HepG2 (cell line): ENCODE data around the gene PDE4C. TPM values are rescaled to one million over a fixed set of nuclear protein-coding genes. Genes with fewer than 3 reads are reported as not detected.

Source experiments
- ATAC-seq: fragments of 200-7000 bp; cut with Tn5 transposase; 3 replicates; pipeline ENCODE4 v1.9.1; 2020; ENCODE audit warnings: mild to moderate bottlenecking, moderate library complexity
- BruUV-seq: library from RNA; stranded (reverse); fragments of 400-500 nt; replicated peaks from 2 replicates; lab custom pipeline; 2021; lab: Mats Ljungman, UMichigan
- CTCF ChIA-PET: fragments of 300-600 bp; formaldehyde crosslinking; extraction: SDS; loops from one replicate; lab custom pipeline; 2021; ENCODE audit warnings: low total read pairs, inconsistent platforms, low intra/inter-chr PET ratio; lab: Yijun Ruan, JAX
- POLR2A ChIA-PET: fragments of 350-600 bp; sonication (Branson Sonifier 250); formaldehyde crosslinking; loops from one replicate; lab custom pipeline; 2020; ENCODE audit warnings: antibody characterized with exemption, inconsistent platforms; lab: Yijun Ruan, JAX
- DNase-seq: peaks from one replicate; pipeline ENCODE4 v3.0.0-alpha.2; 2015; ENCODE audit warnings: low spot score
- FAIRE-seq: peaks from 3 replicates; lab custom pipeline; 2011; peaks lifted over from hg19 to GRCh38; lab: Jason Lieb, UNC
- H2AFZ ChIP-seq: one replicate; pipeline ENCODE4 v1.6.1; 2011; ENCODE audit warnings: low read length, inconsistent platforms
- H3K27ac ChIP-seq: fragments of 300-600 bp; 3 replicates; pipeline ENCODE4 v1.8.0; 2011; ENCODE audit warnings: mixed run types, mild to moderate bottlenecking, mixed read lengths, low read length, inconsistent platforms; ENCODE audit not compliant: insufficient read depth; ENCODE audit errors: extremely low read length
- H3K27me3 ChIP-seq, 2 experiments: fragments of 200-600 bp in 1 of 2; 2 replicates in 1 of 2; 3 replicates in 1 of 2; pipeline versions ENCODE4 v1.6.0 to v1.8.0; 2011; ENCODE audit warnings: low read length in 2 of 2, mild to moderate bottlenecking in 2 of 2, moderate library complexity in 2 of 2, inconsistent platforms in 1 of 2; ENCODE audit not compliant: insufficient read depth in 2 of 2, control insufficient read depth in 1 of 2
- H3K36me3 ChIP-seq, 2 experiments: fragments of 200-600 bp in 1 of 2; replicated peaks in 1 of 2; 2 replicates in 1 of 2; 3 replicates in 1 of 2; pipeline versions ENCODE4 v1.5.1 to v1.8.0; 2011; ENCODE audit warnings: low read length in 2 of 2, inconsistent platforms in 1 of 2; ENCODE audit not compliant: insufficient read depth in 2 of 2, control insufficient read depth in 1 of 2
- H3K4me1 ChIP-seq: 2 replicates; pipeline ENCODE4 v1.5.1; 2012; ENCODE audit warnings: low read length, inconsistent platforms; ENCODE audit not compliant: insufficient read depth
- H3K4me2 ChIP-seq: 2 replicates; pipeline ENCODE4 v1.6.0; 2011; ENCODE audit warnings: low read depth, low read length, inconsistent platforms
- H3K4me3 ChIP-seq, 3 experiments: fragments of 200-600 bp in 1 of 3; sonication (generic), shearing (Covaris generic) in 1 of 3; replicated peaks in 1 of 3; 2 replicates each; pipeline ENCODE4 v1.5.1; 2011 to 2016; ENCODE audit warnings: low read length in 3 of 3, inconsistent platforms in 2 of 3, low read depth in 2 of 3, mild to moderate bottlenecking in 2 of 3, control low read depth in 1 of 3, mixed read lengths in 1 of 3; ENCODE audit not compliant: insufficient read depth in 1 of 3
- H3K79me2 ChIP-seq: one replicate; pipeline ENCODE4 v1.6.1; 2011; ENCODE audit warnings: low read length, inconsistent platforms; ENCODE audit not compliant: insufficient read depth
- H3K9ac ChIP-seq: 2 replicates; pipeline ENCODE4 v1.6.0; 2011; ENCODE audit warnings: mild to moderate bottlenecking, low read depth, low read length, inconsistent platforms; ENCODE audit not compliant: insufficient read depth
- H3K9me3 ChIP-seq: 2 replicates; pipeline ENCODE4 v1.5.1; 2012; ENCODE audit warnings: mild to moderate bottlenecking, low read length
- H4K20me1 ChIP-seq: 2 replicates; pipeline ENCODE4 v1.6.0; 2011; ENCODE audit warnings: inconsistent platforms, mild to moderate bottlenecking, low read length, moderate library complexity; ENCODE audit not compliant: insufficient read depth
- TARDBP ChIP-seq: sonication (generic); formaldehyde crosslinking; IDR thresholded peaks from 2 replicates; pipeline ENCODE4 v1.8.0; 2022; ENCODE audit warnings: mild to moderate bottlenecking, missing genetic modification reagents
- THAP9 ChIP-seq: sonication (generic); formaldehyde crosslinking; IDR thresholded peaks from 2 replicates; pipeline ENCODE4; 2020; ENCODE audit warnings: missing genetic modification reagents, mild to moderate bottlenecking, borderline replicate concordance
- ZFP36 ChIP-seq: fragments of 150-350 bp; IDR thresholded peaks from 2 replicates; pipeline ENCODE4 v1.6.1; 2018; ENCODE audit warnings: borderline replicate concordance, low read length, low read depth; ENCODE audit not compliant: partially characterized antibody
- ZGPAT ChIP-seq: IDR thresholded peaks from 2 replicates; pipeline ENCODE4 v1.6.1; 2016; ENCODE audit warnings: mild to moderate bottlenecking
- ZNF280B ChIP-seq: sonication (generic); formaldehyde crosslinking; IDR thresholded peaks from 2 replicates; pipeline ENCODE4 v1.5.0; 2020; ENCODE audit warnings: missing genetic modification reagents, mild to moderate bottlenecking, borderline replicate concordance
- WGBS: methylation state at CpG from one replicate; pipeline ENCODE4 v1.1.6; 2017; ENCODE audit warnings: low lambda C conversion rate; 5-methylcytosine and 5-hydroxymethylcytosine counted together
- in situ Hi-C: cut with HindIII; loops from 2 replicates; pipeline ENCODE4 v1.10.0; 2017; ENCODE audit warnings: low pct_unique_long_range_greater_than_20kb; ENCODE audit not compliant: extremely low pct_ligation_motif_present
- intact Hi-C: fragments of 100-400 bp; cut with micrococcal nuclease; formaldehyde crosslinking; loops from one replicate; pipeline ENCODE4 v1.10.0; 2022; ENCODE audit not compliant: unreplicated experiment
- polyA plus RNA-seq, 8 experiments: library from polyadenylated mRNA; depleted of rRNA in 3 of 8; stranded (reverse) in 7 of 8; unstranded in 1 of 8; fragments of >200 nt; fragmentation: Illumina TruSeq in 4 of 8; extraction: Trizol in 4 of 8; gene quantifications; 2 replicates each; pipeline versions ENCODE4 v1.2.1 to v1.2.3, GENCODE V29; 2011 to 2016; ENCODE audit warnings: low read depth in 4 of 8, missing spikeins in 1 of 8, mixed read lengths in 1 of 8; ENCODE audit not compliant: insufficient read depth in 1 of 8
- total RNA-seq, 5 experiments: library from RNA; depleted of rRNA; stranded (reverse); fragments of >200 nt; fragmentation: Illumina TruSeq; extraction: Trizol; gene quantifications; 2 replicates each; pipeline ENCODE4 v1.2.3, GENCODE V29; 2016; ENCODE audit warnings: low read depth in 1 of 5

Gene PDE4C
- total and polyA plus RNA-seq, 2 of the 13 experiments (the other 11 are each of a cell fraction or from before 2014, with no cell fraction given) = 1.4 to 14.0 TPM

GRCh38 chr19:18269070-18269723 lies 43.0 kb upstream of the PDE4C start:
- Histone ChIP-seq H3K27ac (no peak overlapping the region), H3K9ac (no peak overlapping the region), H3K9me3 (no peaks in the 10 kb centered on the region), H2AFZ (no peak overlapping the region)
- CTCF ChIA-PET = no interaction called here
- in situ Hi-C loops = no loop called here
- DNase-seq = no peak
- TF ChIP-seq THAP9 (CRISPR knock-in tag) = no peak
- peak; percentile 10 for TF ChIP-seq ZFP36
- TF ChIP-seq ZNF280B (CRISPR knock-in tag) = no peak
- no peak for TF ChIP-seq ZGPAT (CRISPR knock-in tag)
- no peak for TF ChIP-seq TARDBP (CRISPR knock-in tag)
- TF ChIP-seq, all 625 proteins: peak for 1
- intact Hi-C loops = no loop called here
- Histone ChIP-seq H3K4me3 (no peak overlapping the region), H4K20me1 (no peaks in the 10 kb centered on the region), H3K79me2 (no peaks in the 10 kb centered on the region), H3K4me2 (no peak overlapping the region), H3K4me1 (peaks cover 26% of the 10 kb centered on the region), H3K27me3 (peaks cover 0 to 3% of the 10 kb centered on the region in 2 experiments; a peak in 1 of 5 replicates), H3K36me3 (no peaks in the 10 kb centered on the region)
- WGBS = 72% methylated on average over 2 of the region's 2 CpGs
- FAIRE-seq = no peak
- ATAC-seq = no peak
- no TSS peak for BruUV-seq
- POLR2A ChIA-PET = interaction anchor here (1.4 kb wide), 1 partner anchor 12 kb away, joined by 5 read pairs; the partner anchor contains the start of gene JUND
